Neural cell (in vitro differentiated cells): ENCODE data around the gene COMTD1. TPM values are rescaled to one million over a fixed set of nuclear protein-coding genes. Genes with fewer than 3 reads are reported as not detected.
"Not testable (repeated sequence)": the region's sequence is repeated elsewhere in the genome, so short reads cannot be mapped to it uniquely, and the experiment has no call there.

ENCODE experiments used
- H2AFZ ChIP-seq: fragments of 200-600, 300-800 bp; sonication (generic), shearing (Covaris generic); 2 replicates; pipeline ENCODE4 v1.6.0; 2014; ENCODE audit warnings: low read depth, mild to moderate bottlenecking, antibody characterized with exemption, low read length, moderate library complexity
- H3F3A ChIP-seq: fragments of 200-600 bp; shearing (Covaris generic); 2 replicates; pipeline ENCODE4 v1.6.1; 2016; ENCODE audit warnings: mild to moderate bottlenecking, moderate library complexity, mixed read lengths, antibody characterized with exemption, low read length; ENCODE audit not compliant: insufficient read depth, poor library complexity, severe bottlenecking
- H3K27ac ChIP-seq: fragments of 200-600, 300-800 bp; sonication (generic), shearing (Covaris generic); 2 replicates; pipeline ENCODE4 v1.5.1; 2014; ENCODE audit warnings: mild to moderate bottlenecking, low read length, moderate library complexity
- H3K27me3 ChIP-seq: fragments of 300-800, 200-600 bp; sonication (generic), shearing (Covaris generic); 2 replicates; pipeline ENCODE4 v1.6.0; 2014; ENCODE audit warnings: mild to moderate bottlenecking, low read depth, low read length, moderate library complexity; ENCODE audit not compliant: insufficient read depth
- H3K36me3 ChIP-seq: fragments of 300-800, 200-600 bp; sonication (generic), shearing (Covaris generic); 2 replicates; pipeline ENCODE4 v1.5.1; 2014; ENCODE audit warnings: mild to moderate bottlenecking, antibody characterized with exemption, low read length, moderate library complexity; ENCODE audit not compliant: insufficient read depth
- H3K4me2 ChIP-seq: fragments of 300-800, 200-600 bp; sonication (generic), shearing (Covaris generic); 2 replicates; pipeline ENCODE4 v1.6.0; 2014; ENCODE audit warnings: mild to moderate bottlenecking, low read length
- H3K4me3 ChIP-seq: fragments of 300-800, 200-600 bp; sonication (generic), shearing (Covaris generic); 2 replicates; pipeline ENCODE4 v1.5.1; 2014; ENCODE audit warnings: mild to moderate bottlenecking, low read length, moderate library complexity
- H3K79me2 ChIP-seq: fragments of 200-600 bp; shearing (Covaris generic); replicated peaks from 2 replicates; pipeline ENCODE4 v1.6.0; 2014; ENCODE audit warnings: mild to moderate bottlenecking, low read length, moderate library complexity; ENCODE audit not compliant: insufficient read depth
- H3K9ac ChIP-seq: fragments of 300-800, 200-600 bp; sonication (generic), shearing (Covaris generic); 2 replicates; pipeline ENCODE4 v1.6.1; 2016; ENCODE audit warnings: mild to moderate bottlenecking, low read length, mixed read lengths
- H3K9me2 ChIP-seq: fragments of 200-600 bp; shearing (Covaris generic); 2 replicates; pipeline ENCODE4 v1.6.1; 2016; ENCODE audit warnings: mild to moderate bottlenecking, low read length, mixed read lengths; ENCODE audit not compliant: insufficient read depth
- H3K9me3 ChIP-seq: fragments of 200-600, 300-800 bp; sonication (generic), shearing (Covaris generic); 2 replicates; pipeline ENCODE4 v1.6.1; 2016; ENCODE audit warnings: mild to moderate bottlenecking, mixed run types, low read length, moderate library complexity, mixed read lengths
- H4K20me1 ChIP-seq: fragments of 200-600 bp; shearing (Covaris generic); 2 replicates; pipeline ENCODE4 v1.6.1; 2016; ENCODE audit warnings: mild to moderate bottlenecking, mixed run types; ENCODE audit not compliant: insufficient read depth
- CTCF ChIP-seq: fragments of 450-650 bp; IDR thresholded peaks from 2 replicates; pipeline ENCODE4 v1.5.1; 2014; ENCODE audit warnings: antibody characterized with exemption, mild to moderate bottlenecking, moderate library complexity; ENCODE audit not compliant: poor library complexity, severe bottlenecking
- EP300 ChIP-seq: fragments of 450-650 bp; conservative IDR thresholded peaks from 2 replicates; pipeline ENCODE4 v1.6.1; 2014; ENCODE audit warnings: antibody characterized with exemption, mild to moderate bottlenecking, moderate library complexity; ENCODE audit not compliant: poor library complexity, severe bottlenecking
- EZH2 ChIP-seq: fragments of 200-600, 300-800 bp; shearing (Covaris generic), sonication (generic); IDR thresholded peaks from 2 replicates; pipeline ENCODE4 v1.6.1; 2014; ENCODE audit warnings: antibody characterized with exemption, low read length, borderline replicate concordance, mild to moderate bottlenecking; ENCODE audit not compliant: insufficient read depth, poor library complexity, severe bottlenecking
- MXI1 ChIP-seq: fragments of 450-650 bp; conservative IDR thresholded peaks from 2 replicates; pipeline ENCODE4 v1.6.1; 2014; ENCODE audit warnings: antibody characterized with exemption, mild to moderate bottlenecking; ENCODE audit not compliant: poor library complexity, severe bottlenecking
- POLR2AphosphoS5 ChIP-seq: IDR thresholded peaks from 2 replicates; pipeline ENCODE4 v1.6.1; 2012
- RAD21 ChIP-seq: fragments of 450-650 bp; conservative IDR thresholded peaks from 2 replicates; pipeline ENCODE4 v1.6.1; 2014; ENCODE audit warnings: antibody characterized with exemption, mild to moderate bottlenecking, moderate library complexity
- REST ChIP-seq: IDR thresholded peaks from 2 replicates; pipeline ENCODE4 v1.6.1; 2012; ENCODE audit warnings: borderline replicate concordance
- SMC3 ChIP-seq: fragments of 450-650 bp; conservative IDR thresholded peaks from 2 replicates; pipeline ENCODE4 v1.6.1; 2014; ENCODE audit warnings: antibody characterized with exemption, mild to moderate bottlenecking, moderate library complexity; ENCODE audit not compliant: poor library complexity
- TAF1 ChIP-seq: IDR thresholded peaks from 2 replicates; pipeline ENCODE4 v1.6.1; 2012; ENCODE audit warnings: low read depth
- polyA plus RNA-seq: library from polyadenylated mRNA; depleted of rRNA; stranded (reverse); fragments of >200 nt; gene quantifications from 2 replicates; pipeline ENCODE4 v1.2.3, GENCODE V29; 2014

The COMTD1 gene
- polyA plus RNA-seq, 1 donor from 2014 or later: 51.4 TPM

GRCh38 chr10:75223507-75223906 is 12.2 kb downstream of the COMTD1 start:
- no peak overlapping the region for H3K9ac ChIP-seq
- no peaks in the 10 kb centered on the region for H3K9me2 ChIP-seq
- H3K27me3 ChIP-seq: no peaks in the 10 kb centered on the region
- no peaks in the 10 kb centered on the region for H3K9me3 ChIP-seq
- no peaks in the 10 kb centered on the region for H3F3A ChIP-seq
- H3K79me2 ChIP-seq: peaks cover 25% of the 10 kb centered on the region
- H3K27ac ChIP-seq: no peak overlapping the region
- peaks cover 6% of the 10 kb centered on the region for H3K36me3 ChIP-seq
- no peak overlapping the region for H2AFZ ChIP-seq
- peaks cover 3% of the 10 kb centered on the region for H4K20me1 ChIP-seq
- no peak for TF ChIP-seq TAF1
- TF ChIP-seq SMC3: no peak
- TF ChIP-seq RAD21: no peak
- TF ChIP-seq POLR2AphosphoS5: no peak
- no peak for TF ChIP-seq EP300
- no peak for TF ChIP-seq EZH2
- TF ChIP-seq MXI1: no peak
- no peak for TF ChIP-seq REST
- no peak overlapping the region for H3K4me2 ChIP-seq
- H3K4me3 ChIP-seq: no peak overlapping the region

GRCh38 chr10:75221492-75221891 is 14.3 kb downstream of the COMTD1 start:
- H3K9me3 ChIP-seq, H2AFZ ChIP-seq, H3K4me2 ChIP-seq, H3K27ac ChIP-seq, H3F3A ChIP-seq, H3K9me2 ChIP-seq, H4K20me1 ChIP-seq, H3K36me3 ChIP-seq, H3K27me3 ChIP-seq, H3K9ac ChIP-seq, H3K4me3 ChIP-seq: not testable (repeated sequence)
- H3K79me2 ChIP-seq: peaks cover 19% of the 10 kb centered on the region

- Histone ChIP-seq H3K27ac (no peak overlapping the region), H3K4me3 (no peak overlapping the region), H2AFZ (no peak overlapping the region), H3K4me2 (no peak overlapping the region), H3K9me3 (no peaks in the 10 kb centered on the region), H3K36me3 (peaks cover 4% of the 10 kb centered on the region), H3F3A (no peaks in the 10 kb centered on the region), H3K79me2 (peaks cover 20% of the 10 kb centered on the region), H3K9ac (no peak overlapping the region), H4K20me1 (peaks cover 3% of the 10 kb centered on the region), H3K9me2 (no peaks in the 10 kb centered on the region), H3K27me3 (no peaks in the 10 kb centered on the region)
- TF ChIP-seq SMC3 (no peak), CTCF (no peak), REST (no peak), MXI1 (no peak), TAF1 (no peak)
Observed at GRCh38 chr10:75220274-75220673, 15.5 kb downstream of the COMTD1 start.
